HepG2 (cell line): ENCODE measurements around the gene PRKCD. TPM values are rescaled to one million over a fixed set of nuclear protein-coding genes. Genes with fewer than 3 reads are reported as not detected.

Experiments
- ATF1 ChIP-seq: IDR thresholded peaks from 2 replicates; pipeline ENCODE4 v1.6.1; 2016; ENCODE audit warnings: mild to moderate bottlenecking, control low read depth
- ATF6 ChIP-seq: sonication (generic); formaldehyde crosslinking; conservative IDR thresholded peaks from 2 replicates; pipeline ENCODE4 v1.4.0; 2020; ENCODE audit warnings: missing genetic modification reagents
- CTCF ChIP-seq: sonication (generic); formaldehyde crosslinking; IDR thresholded peaks from 2 replicates; pipeline ENCODE4 v1.5.0; 2020; ENCODE audit warnings: mild to moderate bottlenecking, missing genetic modification reagents, moderate library complexity
- DNMT1 ChIP-seq: sonication (generic); formaldehyde crosslinking; IDR thresholded peaks from 2 replicates; pipeline ENCODE4 v1.5.1; 2020; ENCODE audit warnings: mild to moderate bottlenecking, missing genetic modification reagents
- ETV5 ChIP-seq: IDR thresholded peaks from 2 replicates; pipeline ENCODE4 v1.6.1; 2018; ENCODE audit warnings: missing biosample characterization, missing genetic modification reagents, inconsistent platforms, borderline replicate concordance
- FOXK1 ChIP-seq: sonication (generic); formaldehyde crosslinking; IDR thresholded peaks from 2 replicates; pipeline ENCODE4 v1.4.0; 2020; ENCODE audit warnings: low read depth, missing genetic modification reagents, borderline replicate concordance
- MTF1 ChIP-seq: sonication (generic); formaldehyde crosslinking; IDR thresholded peaks from 2 replicates; pipeline ENCODE4 v1.5.0; 2020; ENCODE audit warnings: missing genetic modification reagents
- NFIC ChIP-seq: IDR thresholded peaks from 2 replicates; pipeline ENCODE4 v1.6.1; 2012; ENCODE audit warnings: mild to moderate bottlenecking, low read length, inconsistent platforms
- PRDM4 ChIP-seq: sonication (generic); formaldehyde crosslinking; IDR thresholded peaks from 2 replicates; pipeline ENCODE4 v1.9.0; 2021; ENCODE audit warnings: missing genetic modification reagents, borderline replicate concordance
- RBM22 ChIP-seq: fragments of 200-400 bp; formaldehyde crosslinking; optimal IDR thresholded peaks from 2 replicates; pipeline ENCODE3; 2017; ENCODE audit warnings: mild to moderate bottlenecking, low read length, moderate library complexity
- ZBTB4 ChIP-seq: sonication (generic); formaldehyde crosslinking; IDR thresholded peaks from 2 replicates; pipeline ENCODE4 v1.4.0; 2020; ENCODE audit warnings: missing genetic modification reagents, mild to moderate bottlenecking, borderline replicate concordance
- ZNF180 ChIP-seq: sonication (generic); formaldehyde crosslinking; IDR thresholded peaks from 2 replicates; pipeline ENCODE4 v1.4.0; 2020; ENCODE audit warnings: low read depth, missing genetic modification reagents, borderline replicate concordance
- ZNF780A ChIP-seq: sonication (generic); formaldehyde crosslinking; IDR thresholded peaks from 2 replicates; pipeline ENCODE4 v1.8.0; 2022; ENCODE audit warnings: mild to moderate bottlenecking, missing genetic modification reagents, moderate library complexity
- ZNF879 ChIP-seq: sonication (generic); formaldehyde crosslinking; IDR thresholded peaks from 2 replicates; pipeline ENCODE4 v1.8.1; 2023; ENCODE audit warnings: missing genetic modification reagents
- polyA plus RNA-seq, 8 experiments: library from polyadenylated mRNA; depleted of rRNA in 3 of 8; stranded (reverse) in 7 of 8; unstranded in 1 of 8; fragments of >200 nt; fragmentation: Illumina TruSeq in 4 of 8; extraction: Trizol in 4 of 8; gene quantifications; 2 replicates each; pipeline versions ENCODE4 v1.2.1 to v1.2.3, GENCODE V29; 2011 to 2016; ENCODE audit warnings: low read depth in 4 of 8, missing spikeins in 1 of 8, mixed read lengths in 1 of 8; ENCODE audit not compliant: insufficient read depth in 1 of 8
- total RNA-seq, 5 experiments: library from RNA; depleted of rRNA; stranded (reverse); fragments of >200 nt; fragmentation: Illumina TruSeq; extraction: Trizol; gene quantifications; 2 replicates each; pipeline ENCODE4 v1.2.3, GENCODE V29; 2016; ENCODE audit warnings: low read depth in 1 of 5

Gene PRKCD
- total and polyA plus RNA-seq, 2 of the 13 experiments (the other 11 are each of a cell fraction or from before 2014, with no cell fraction given), result 1.6 to 40.7 TPM

- TF ChIP-seq ATF6 (CRISPR knock-in tag) (no peak), CTCF (peak; percentile 97), DNMT1 (CRISPR knock-in tag) (no peak), ZNF180 (no peak), ZNF879 (CRISPR knock-in tag) (no peak), PRDM4 (CRISPR knock-in tag) (no peak), ATF1 (CRISPR knock-in tag) (no peak), NFIC (no peak), MTF1 (no peak), FOXK1 (CRISPR knock-in tag) (no peak), RBM22 (no peak), ZBTB4 (no peak), ETV5 (CRISPR knock-in tag) (peak; percentile 33; the same call in 1 of the 2 replicates), ZNF780A (CRISPR knock-in tag) (no peak)
Observed at GRCh38 chr3:53195602-53196574, 34.9 kb downstream of the PRKCD start (continued).
